GM18526 (cell line): Measurements from ENCODE around the gene CBX5.

Experiments used
- POLR2A ChIP-seq: IDR thresholded peaks from 3 replicates; pipeline ENCODE4 v1.6.1; 2011; ENCODE audit not compliant: insufficient read length; ENCODE audit errors: extremely low read depth

Gene CBX5

DNA sequence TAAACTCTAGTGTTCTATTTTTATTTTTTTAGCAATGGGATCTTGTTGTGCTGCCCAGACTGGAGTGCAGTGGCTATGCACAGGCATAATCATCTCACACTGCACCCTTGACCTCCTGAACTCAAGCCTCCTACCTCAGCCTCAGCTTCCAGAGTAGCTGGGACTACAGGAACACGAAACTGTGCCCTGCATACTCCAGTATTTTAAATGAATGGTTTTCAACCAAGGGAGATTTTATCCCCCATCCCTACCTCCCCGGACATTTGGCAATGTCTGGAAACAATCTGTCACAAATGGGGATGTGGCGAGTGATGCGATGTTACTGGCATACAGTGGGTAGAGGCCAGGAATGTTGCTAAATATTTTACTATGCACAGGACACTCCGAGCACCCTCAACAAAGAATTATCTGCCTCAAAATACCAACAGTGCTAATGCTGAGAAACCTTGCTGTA is 2.1 kb downstream of the CBX5 start:
- TF ChIP-seq POLR2A, result no peak

DNA sequence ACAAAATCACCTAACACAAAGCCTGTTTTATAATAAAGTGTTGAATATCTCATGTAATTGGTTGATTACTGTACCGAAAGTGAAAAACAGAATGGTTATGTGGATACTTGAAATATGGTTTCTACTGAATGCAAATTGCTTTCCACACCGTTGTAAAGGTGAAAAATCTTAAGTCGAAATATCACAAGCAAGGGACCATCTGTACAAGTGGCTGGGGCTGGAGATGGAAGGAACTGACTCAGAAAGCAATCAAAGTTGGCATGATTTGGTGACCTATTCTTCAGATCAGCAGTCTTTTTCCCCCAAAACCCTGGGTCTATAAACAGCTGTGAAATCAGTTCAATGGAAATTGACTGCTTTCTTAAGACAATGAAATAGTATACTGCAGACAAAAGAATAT is 3.6 kb downstream of the CBX5 start:
- TF ChIP-seq POLR2A, result no peak

DNA sequence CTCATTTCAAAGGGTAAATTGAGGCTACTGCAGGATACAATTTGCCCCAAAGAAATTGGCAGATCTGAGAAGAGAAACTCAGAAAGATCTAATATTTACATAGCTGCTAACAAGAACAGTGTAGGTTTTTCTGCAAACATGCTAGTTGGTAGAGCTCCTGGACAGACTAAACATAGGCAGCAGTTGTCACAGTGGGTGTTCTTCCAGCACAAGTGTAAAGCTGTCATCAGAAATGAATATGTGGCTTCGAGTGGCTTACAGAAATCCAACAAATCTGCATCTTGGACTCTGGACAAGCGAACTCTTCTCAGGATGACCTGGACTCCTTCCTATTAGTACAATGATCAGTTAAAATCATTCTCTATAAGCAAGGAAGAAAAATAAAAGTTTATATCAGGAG is 5.9 kb downstream of the CBX5 start:
- no peak for TF ChIP-seq POLR2A

DNA sequence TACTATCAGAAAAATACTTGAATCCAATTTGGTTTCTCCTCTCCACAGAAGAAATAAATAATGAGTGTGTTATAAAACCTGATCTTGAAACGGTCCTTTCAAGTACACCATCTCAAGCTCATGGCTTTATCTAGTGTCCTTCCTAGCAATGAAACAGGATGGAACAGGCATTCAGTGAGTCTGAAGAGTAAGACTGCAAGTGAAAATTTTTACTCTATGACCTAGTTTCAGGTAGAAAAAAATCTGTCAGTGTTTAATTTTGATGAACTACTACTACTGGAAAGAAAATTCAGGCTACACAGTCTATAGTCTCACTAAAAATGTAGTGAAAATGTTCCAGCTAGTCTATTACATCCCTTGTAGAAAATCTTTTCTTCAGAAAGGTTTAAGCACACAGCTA is 7.7 kb downstream of the CBX5 start:
- no peak for TF ChIP-seq POLR2A

DNA sequence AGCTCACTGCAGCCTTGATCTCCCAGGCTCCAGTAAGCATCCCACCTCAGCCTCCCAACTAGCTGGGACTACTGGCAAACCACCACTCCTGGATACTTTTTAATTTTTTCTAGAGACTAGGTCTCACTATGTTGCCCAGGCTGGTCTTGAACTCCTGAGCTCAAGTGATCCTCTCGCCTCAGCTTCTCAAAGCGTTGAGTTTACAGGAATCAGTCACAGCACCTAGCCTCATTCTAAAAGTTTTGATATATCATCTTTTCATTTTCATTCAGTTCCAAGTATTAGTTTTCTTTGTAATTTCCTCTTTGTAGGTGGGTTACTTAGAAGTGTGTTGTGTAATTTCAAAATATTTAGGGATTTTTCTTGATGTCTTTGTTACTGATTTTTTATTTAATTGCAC is 9.6 kb downstream of the CBX5 start:
- no peak for TF ChIP-seq POLR2A

DNA sequence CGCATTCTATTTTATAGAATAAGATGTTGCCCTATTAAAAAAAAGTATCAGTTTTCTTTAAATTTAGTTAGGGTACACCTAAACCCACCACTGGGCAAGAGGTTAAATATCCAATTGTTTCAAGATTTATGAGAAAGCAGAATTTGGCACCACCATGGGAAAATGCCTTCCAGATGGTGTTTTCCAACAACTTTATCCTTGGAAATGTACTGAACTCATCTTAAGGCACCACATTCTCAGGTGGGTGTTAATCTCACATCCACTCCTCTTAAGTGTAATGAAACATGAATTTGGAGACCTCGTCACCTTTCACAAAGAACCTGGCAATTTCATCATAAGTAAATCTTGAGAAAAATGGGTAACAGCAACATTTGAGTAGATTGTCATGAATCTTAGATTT is 13.1 kb downstream of the CBX5 start:
- TF ChIP-seq POLR2A, result no peak

DNA sequence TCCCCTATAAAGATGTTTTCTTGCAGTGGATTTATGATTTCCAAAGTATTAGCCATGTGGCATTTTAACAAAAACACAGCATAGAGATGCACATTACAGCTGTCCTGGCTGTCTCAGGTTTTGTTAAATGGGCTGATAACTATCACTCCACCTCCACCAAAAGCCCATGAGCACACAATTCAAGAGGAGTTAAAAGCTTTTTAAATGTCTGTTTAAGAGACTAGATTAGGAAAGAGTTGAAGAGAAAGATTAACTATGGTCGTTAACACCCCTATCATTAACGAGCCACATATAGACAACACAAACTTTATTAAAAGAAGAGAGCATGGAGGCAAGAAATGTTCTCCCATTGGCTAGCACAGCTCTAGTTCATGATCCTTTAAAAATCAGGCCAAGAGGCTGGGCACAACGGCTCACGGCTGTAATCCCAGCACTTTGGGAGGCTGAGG is 14.5 kb downstream of the CBX5 start:
- no peak for TF ChIP-seq POLR2A

DNA sequence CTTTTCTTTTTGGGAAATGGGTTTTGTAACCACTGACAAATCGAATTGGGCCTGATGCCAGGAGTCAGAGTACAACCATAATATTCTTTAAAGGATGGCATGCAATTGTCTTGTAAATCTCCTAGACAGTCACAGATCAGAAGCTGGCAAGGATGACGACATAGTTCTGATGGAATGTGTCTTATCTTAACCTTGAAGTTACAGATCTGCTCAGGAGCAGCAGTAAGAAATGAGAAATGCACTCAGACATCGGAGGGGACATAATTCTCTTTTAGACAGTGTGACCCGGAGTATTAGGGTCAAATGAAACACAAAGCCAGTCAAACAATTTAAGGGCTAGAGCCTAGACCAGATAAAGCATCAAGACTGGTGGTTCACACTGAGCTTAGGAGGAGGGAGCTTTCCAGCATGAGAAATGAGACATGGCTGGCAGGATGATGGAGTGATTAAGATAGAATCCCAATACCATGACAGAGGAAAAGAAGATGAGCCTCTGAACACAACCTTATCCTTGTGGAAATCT is 17.5 kb downstream of the CBX5 start:
- TF ChIP-seq POLR2A, result no peak

DNA sequence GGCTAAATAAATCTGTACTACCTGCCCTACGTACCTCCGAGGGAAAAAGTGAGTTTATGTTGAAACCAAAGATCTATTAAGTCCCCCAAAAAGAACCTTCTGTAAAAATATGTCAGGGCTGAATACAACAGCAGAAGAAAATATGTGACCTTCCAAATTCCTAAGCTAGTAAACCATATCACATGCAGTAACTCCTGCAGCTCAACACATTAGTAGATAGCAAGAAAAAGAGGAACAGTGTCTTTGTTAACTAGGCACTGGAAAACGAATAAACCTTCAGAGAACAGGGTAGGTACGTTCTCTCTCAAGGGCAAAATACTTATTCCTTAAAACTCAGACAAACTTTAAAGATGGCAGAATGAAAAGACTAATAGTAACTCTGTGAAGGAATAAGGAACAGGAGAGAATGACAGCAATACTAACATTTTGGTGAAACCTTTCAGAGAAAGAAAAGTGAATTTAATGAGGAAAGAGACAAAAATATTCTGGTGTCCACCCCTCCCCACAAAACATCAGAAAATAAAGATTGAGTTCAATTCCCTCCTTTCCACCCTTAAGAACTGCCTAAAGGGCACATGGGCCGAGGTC is 18.0 kb downstream of the CBX5 start:
- TF ChIP-seq POLR2A, result no peak

DNA sequence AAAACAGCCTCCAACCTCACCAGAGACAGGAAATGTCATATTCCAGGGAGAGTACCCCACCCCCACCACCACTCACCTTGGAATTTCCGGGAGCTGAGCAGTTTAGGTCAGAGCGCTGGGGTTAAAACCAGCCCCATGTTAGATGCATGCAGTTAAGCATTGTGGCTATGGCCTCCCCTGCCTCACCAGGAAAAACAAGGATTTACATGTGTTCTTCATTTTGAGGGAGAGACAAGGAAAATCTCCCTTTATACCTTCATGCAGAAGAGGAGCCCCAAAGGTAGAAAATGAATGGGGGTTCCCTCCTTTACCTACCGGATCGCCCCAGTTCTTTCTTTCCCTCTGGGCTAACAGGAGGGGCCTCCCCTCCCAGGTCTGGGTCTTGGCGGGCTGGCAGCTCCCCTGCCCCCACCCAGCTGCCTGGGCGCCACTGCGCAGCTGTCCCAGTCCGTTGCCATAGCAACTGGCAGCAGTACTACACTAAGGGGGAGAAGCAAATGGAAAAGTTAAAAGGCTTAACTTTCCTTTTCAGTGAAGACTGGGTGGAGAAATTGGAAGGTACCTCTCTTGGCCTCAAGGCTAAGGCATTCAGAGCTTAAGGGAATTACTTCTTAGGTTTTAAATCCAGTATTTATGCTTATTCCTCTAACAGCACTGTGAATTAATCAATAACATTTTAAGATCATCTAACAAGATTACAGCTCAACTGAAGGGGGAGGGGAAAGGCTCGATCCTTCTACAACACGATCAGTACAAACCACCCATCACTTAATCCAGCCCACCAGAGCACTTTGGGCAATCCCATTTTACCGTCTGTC is 20.5 kb downstream of the CBX5 start:
- TF ChIP-seq POLR2A, result no peak

DNA sequence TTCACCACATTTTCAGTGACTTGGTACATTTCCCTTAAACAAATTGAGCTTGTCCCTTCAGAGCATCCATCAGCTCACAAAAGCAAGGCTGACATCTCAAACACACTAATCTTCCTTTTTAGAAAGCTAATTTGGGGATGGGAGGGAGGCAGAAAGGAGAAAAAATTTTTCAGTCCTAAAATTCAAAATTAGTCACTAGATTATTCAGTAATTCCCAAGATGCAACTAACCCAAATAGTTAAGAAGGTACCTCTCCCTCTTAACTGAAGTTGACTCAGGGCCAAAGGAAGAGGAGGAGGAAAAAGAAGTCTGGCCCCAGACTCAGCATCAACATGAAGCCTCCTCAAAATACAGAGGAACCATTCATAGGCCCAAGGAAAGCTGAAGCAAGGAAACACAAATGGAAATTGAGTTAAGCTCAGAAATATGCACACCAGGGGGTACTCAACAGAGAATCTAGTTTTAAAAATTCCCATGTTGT is 21.7 kb downstream of the CBX5 start:
- no peak for TF ChIP-seq POLR2A

DNA sequence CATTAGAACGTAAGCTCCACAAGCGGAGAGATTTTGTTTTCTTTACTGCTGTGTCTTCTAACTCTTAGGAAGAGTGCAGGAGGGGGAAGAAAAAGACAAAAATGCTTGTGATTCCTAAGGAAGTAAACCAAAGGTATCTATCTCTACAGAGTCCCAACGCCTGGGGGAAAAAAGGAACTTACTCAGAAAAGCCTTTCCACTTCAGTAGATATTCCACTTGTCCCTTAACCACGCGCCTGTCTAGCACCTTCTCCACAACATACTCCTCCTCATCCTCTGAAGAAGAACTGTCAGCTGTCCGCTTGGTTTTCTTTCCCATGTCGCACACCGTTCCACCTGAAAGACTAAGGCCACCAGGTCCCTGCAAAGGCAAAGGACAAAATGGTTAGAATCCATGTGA is 22.6 kb downstream of the CBX5 start:
- TF ChIP-seq POLR2A, result no peak

DNA sequence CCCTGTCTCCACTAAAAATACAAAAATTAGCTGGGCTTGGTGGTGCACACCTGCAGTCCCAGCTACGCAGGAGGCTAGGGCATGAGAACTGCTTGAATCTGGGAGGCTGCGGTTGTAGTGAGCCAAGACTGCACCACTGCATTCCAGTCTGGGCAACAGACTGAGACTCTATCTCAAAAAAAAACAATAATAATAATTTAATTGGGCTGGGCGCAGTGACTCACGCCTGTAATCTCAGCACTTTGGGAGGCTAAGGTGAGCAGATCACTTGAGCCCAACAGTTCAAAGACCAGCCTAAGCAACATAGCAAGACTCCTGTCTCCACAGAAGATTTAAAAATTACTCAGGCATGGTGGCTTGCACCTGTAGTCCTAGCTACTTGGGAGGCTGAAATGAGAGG is 26.7 kb downstream of the CBX5 start:
- no peak for TF ChIP-seq POLR2A

DNA sequence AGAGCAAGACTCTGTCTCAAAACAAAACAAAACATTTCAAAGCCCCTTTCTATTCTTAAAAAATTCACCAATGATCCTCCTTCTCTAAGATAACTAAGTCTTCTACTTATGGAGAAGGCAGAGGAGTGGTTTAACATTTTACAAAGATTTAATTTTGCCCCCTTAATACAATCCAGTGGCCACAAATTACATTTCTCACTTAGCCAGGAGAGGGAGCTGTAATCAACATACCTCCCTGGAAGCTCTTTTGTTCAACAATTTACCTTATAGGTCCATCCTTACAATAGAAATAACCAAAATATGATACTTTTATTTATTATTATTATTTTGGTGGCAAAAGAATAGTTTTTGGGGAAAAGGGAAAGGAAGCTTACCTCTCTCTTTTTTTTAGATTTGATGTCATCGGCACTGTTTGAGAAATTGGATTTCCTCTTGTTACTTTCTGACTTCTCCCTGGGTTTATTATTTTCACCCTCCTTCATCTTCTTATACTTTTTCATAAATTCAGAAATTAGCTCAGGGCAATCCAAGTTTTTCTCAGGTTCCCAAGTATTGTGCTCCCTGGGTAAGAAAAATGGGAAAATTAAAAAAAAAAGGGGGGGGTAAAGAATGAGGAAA is 28.1 kb downstream of the CBX5 start:
- TF ChIP-seq POLR2A, result no peak

DNA sequence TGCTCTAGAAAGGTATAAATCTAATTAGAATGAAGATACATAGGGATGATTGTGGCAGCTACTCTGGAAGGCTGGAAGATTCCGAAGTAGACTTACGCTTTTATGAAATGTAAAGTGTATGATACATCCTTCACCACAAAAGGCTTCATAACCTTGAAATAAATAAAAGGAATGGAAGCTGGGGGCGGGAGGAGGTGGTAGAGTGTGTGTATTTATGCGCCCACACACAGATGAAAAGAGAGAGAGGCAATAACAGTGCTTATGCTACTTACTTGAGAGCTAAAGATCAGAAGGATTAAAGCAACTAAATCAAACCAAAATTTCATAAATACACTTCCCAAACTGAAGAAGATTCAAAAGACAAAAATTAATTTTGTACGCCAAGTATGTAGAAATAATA is 30.4 kb downstream of the CBX5 start:
- no peak for TF ChIP-seq POLR2A

DNA sequence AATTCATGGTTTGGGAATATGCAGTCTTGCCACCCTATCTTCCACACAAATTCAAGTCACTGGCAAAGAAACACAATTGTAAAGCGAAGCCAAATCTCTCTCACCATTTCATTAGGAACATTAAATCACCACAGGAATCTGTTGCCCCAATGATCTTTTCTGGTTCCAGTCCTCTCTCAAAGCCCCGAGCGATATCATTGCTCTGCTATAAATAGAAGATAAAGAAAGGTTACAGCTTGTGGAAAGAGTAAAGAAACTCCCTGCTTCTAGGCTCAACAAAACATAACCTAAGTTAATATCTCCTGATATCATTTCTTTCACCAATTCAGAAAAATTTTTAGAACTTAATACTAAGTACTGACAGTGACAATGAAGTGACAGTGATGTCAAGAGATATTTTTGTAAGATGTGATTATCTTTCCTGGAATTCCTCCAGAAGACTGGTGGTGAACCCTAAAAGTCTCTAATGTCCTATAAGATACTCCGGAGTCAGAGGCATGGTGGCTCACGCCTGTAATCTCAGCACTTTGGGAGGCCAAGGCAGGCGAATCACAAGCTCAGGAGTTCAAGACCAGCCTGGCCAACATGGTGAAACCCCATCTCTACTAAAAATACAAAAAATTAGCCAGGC is 33.8 kb downstream of the CBX5 start:
- TF ChIP-seq POLR2A, result no peak

DNA sequence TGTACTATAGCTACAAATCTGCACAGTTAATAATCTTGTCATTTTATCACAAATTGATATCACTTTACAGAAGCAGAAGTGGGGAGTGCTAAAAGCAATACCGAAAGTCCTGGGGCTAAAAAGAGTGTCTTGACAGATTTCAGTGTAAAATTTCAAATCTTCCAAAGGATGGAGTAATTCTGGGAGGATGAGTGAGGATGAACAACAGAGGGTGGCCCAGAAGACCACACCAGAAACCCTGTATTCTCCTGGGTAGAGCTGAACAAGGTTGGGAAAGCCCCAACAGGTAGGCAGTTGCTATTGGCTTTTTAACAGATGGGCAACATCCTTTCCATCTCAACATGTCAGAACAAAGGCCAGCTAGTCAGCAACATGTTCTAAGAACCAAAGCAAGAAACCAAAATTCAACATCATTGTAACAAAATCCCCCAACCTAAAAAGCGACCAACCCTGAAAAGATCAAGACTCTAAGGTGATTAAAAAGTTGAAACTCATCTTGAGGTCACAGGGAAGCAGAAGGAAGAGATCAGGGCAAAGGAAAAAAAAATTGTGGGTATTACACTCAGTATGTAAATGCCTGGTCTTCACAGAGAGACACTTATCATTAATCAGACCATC is 38.8 kb downstream of the CBX5 start:
- no peak for TF ChIP-seq POLR2A
